Stimulated activated CD8-positive, alpha-beta memory T cell treated with anti-CD3 and anti-CD28 coated beads, Interleukin-4, amount 100 ng/mL, for 1 hour (primary cell): ENCODE measurements around the gene IFNL3.

Experiments used
- DNase-seq, 2 donors: peaks; one replicate each; pipeline ENCODE4 v3.0.0-alpha.2; 2020; ENCODE audit warnings: low read depth in 2 of 2, low spot score in 1 of 2

IFNL3 gene

DNA sequence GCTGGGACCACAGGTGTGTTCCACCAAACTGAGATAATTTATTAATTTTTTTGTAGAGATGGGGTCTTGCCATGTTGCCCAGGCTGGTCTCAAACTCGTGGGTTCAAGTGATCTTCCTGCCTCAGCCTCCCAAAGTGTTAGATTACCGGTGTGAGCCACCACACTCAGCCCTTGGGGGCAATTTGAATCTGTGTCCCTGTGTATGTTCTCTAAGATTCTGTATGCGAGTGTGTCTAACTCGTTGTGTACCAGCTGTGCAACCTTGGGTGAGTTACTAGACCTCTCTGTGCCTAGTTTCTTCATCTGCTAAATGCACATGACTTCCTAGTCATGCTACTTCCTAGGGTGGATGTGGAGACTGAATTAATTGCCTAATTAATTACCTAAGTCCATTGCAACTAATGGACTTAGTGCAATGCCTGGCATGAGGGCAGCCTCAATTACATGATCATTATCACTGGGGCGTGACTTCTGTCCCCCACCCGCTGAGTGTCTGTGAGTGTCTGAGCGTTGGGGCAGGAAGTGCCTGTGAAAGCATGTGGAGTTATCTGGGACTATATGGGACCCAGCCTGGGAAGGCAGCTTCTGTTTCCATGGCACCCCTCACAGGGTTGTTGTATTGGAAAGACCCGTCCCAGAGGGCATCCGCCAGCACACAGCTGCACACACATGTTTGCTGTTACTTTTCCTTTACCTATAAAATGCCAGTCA, 49.8 kb downstream of the IFNL3 start:
- no peak for DNase-seq

DNA sequence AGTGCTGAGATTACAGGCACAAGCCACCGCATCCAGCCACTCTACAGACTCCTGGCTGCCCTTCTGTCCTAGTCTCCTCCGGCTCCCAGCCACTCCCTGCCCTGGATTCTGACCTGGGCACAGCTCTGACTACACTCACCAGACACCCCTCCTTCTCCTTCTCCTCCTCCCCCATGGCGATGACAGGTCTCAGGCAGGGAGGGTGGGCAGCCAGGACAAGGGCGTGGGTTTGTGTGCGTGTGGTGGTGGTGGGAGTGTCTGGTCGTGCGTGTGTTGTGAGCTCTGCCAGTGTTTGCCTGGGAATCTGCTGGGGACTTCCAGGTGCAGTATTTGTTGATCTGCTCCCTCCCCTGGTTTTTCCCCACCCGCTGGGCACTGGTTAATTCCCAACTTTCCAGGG, 51.0 kb downstream of the IFNL3 start:
- no peak for DNase-seq
